ENCODE data around the gene ST7L.

Gene ST7L

GRCh38 chr1:112638110-112638428 is 19.1 kb upstream of the ST7L start:
- H3K4me3 ChIP-seq (replicated peaks; ENCODE audit: low read depth, low read length) = no peak overlapping the region
- DNase-seq (ENCODE audit: extremely low read depth, low read depth) = no peak
- TF ChIP-seq, protein P1, sequence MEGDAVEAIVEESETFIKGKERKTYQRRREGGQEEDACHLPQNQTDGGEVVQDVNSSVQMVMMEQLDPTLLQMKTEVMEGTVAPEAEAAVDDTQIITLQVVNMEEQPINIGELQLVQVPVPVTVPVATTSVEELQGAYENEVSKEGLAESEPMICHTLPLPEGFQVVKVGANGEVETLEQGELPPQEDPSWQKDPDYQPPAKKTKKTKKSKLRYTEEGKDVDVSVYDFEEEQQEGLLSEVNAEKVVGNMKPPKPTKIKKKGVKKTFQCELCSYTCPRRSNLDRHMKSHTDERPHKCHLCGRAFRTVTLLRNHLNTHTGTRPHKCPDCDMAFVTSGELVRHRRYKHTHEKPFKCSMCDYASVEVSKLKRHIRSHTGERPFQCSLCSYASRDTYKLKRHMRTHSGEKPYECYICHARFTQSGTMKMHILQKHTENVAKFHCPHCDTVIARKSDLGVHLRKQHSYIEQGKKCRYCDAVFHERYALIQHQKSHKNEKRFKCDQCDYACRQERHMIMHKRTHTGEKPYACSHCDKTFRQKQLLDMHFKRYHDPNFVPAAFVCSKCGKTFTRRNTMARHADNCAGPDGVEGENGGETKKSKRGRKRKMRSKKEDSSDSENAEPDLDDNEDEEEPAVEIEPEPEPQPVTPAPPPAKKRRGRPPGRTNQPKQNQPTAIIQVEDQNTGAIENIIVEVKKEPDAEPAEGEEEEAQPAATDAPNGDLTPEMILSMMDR (IDR thresholded peaks at IDR 0.05; ENCODE audit: low read depth, low read length, missing control alignments) = no peak

DNA sequence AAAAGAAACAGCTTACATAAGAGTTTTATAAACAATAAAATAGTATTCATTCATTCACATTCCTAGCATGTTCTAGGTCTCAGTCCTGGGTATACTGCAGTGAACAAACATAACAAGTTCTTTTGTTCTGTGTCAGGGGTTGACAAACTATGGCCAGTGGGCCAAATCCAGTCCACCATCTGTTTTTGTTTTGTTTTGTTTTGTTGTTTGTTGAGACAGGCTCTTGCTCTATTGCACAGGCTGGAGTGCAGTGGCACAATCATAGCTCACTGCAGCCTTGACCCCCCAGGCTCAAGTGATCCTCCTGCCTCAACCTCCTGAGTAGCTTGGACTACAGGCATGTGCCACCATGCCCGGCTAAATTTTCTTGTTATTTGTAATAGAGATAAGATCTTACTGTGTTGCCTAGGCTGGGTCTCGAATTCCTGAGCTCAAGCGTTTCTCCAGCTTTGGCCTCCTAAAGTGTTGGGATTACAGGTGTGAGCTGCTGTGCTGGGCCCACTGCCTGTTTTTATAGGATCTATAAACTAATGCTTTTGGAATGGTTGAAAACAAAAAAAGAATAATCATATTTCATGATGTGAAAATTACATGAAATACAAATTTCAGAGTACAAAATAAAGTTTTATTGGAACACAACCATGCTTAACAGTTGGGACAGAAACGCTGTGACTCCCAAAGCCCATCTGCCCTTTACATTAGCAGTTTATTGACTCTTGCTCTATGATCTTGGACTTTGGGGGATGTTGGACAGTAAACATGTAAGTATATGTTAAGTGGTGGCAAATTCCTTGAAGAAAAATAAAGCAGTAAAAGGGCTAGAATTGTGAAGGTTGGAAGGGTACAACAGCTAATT is 18.5 kb upstream of the ST7L start:
- TF ChIP-seq, protein P1 (IDR thresholded peaks at IDR 0.05; ENCODE audit: low read depth, low read length, missing control alignments) = no peak
- DNase-seq (ENCODE audit: extremely low read depth, low read depth) = no peak
- no peak overlapping the region for H3K4me3 ChIP-seq (replicated peaks; ENCODE audit: low read depth, low read length)

GRCh38 chr1:112636597-112637253 is 17.8 kb upstream of the ST7L start:
- H3K4me3 ChIP-seq (replicated peaks; ENCODE audit: low read depth, low read length) = no peak overlapping the region
- no peak for DNase-seq (ENCODE audit: extremely low read depth, low read depth)
- TF ChIP-seq, protein P1 (IDR thresholded peaks at IDR 0.05; ENCODE audit: low read depth, low read length, missing control alignments) = no peak

- TF ChIP-seq, protein P1 (IDR thresholded peaks at IDR 0.05; ENCODE audit: low read depth, low read length, missing control alignments) = no peak
- no peak overlapping the region for H3K4me3 ChIP-seq (replicated peaks; ENCODE audit: low read depth, low read length)
- DNase-seq (ENCODE audit: extremely low read depth, low read depth) = no peak
Measured at GRCh38 chr1:112636056-112636455, 17.1 kb upstream of the ST7L start.

GRCh38 chr1:112634367-112634766 is 15.4 kb upstream of the ST7L start:
- no peak overlapping the region for H3K4me3 ChIP-seq (replicated peaks; ENCODE audit: low read depth, low read length)
- no peak for DNase-seq (ENCODE audit: extremely low read depth, low read depth)
- TF ChIP-seq, protein P1 (IDR thresholded peaks at IDR 0.05; ENCODE audit: low read depth, low read length, missing control alignments) = no peak

- H3K4me3 ChIP-seq (replicated peaks; ENCODE audit: low read depth, low read length) = no peak overlapping the region
- TF ChIP-seq, protein P1 (IDR thresholded peaks at IDR 0.05; ENCODE audit: low read depth, low read length, missing control alignments) = no peak
- no peak for DNase-seq (ENCODE audit: extremely low read depth, low read depth)
Measured at GRCh38 chr1:112633628-112634027, 14.7 kb upstream of the ST7L start.
